HG03103 (cell line): ENCODE data around the gene BTG2.
A peak's percentile ranks its signal among the peaks of the same experiment; 100 is the strongest.

Source experiments
- ATAC-seq: cut with Tn5 transposase; IDR thresholded peaks from one replicate; pipeline ENCODE4 v1.9.1; 2021; ENCODE audit warnings: low read depth; ENCODE audit not compliant: unreplicated experiment

Gene BTG2

DNA sequence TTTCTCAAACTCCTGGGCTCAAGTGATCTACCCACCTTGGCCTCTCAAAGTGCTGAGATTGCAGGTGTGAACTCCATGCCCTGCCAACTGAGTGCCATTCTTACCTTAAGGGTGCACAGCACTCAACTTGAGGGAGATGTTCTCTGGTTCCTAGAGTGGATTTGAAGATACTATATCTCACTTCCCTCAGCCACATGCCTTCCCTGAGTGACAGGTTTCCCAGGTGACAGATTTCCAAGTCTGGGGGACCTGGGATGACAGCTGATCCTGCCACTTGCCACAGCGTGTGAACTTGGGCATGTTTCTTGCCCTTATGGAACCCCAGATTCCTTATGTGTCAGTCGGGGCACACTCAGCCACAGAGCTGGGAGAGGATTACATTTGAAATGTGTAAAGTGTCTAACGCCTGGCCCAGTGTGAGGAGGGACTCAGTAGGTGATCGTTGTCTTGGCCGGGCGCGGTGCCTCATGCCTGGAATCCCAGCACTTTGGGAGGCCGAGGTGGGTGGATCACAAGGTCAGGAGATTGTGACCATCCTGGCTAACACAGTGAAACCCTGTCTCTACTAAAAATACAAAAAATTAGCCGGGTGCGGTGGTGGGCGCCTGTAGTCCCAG lies 29.6 kb upstream of the BTG2 start:
- no peak for ATAC-seq

GRCh38 chr1:203276408-203276807 lies 28.9 kb upstream of the BTG2 start:
- no peak for ATAC-seq

- no peak for ATAC-seq
Observed at GRCh38 chr1:203276916-203277545, 28.3 kb upstream of the BTG2 start.

GRCh38 chr1:203278082-203278884 lies 27.0 kb upstream of the BTG2 start:
- ATAC-seq: no peak

- no peak for ATAC-seq
Observed at GRCh38 chr1:203278885-203279406, 26.4 kb upstream of the BTG2 start.

GRCh38 chr1:203280061-203280460 lies 25.3 kb upstream of the BTG2 start:
- ATAC-seq: no peak

DNA sequence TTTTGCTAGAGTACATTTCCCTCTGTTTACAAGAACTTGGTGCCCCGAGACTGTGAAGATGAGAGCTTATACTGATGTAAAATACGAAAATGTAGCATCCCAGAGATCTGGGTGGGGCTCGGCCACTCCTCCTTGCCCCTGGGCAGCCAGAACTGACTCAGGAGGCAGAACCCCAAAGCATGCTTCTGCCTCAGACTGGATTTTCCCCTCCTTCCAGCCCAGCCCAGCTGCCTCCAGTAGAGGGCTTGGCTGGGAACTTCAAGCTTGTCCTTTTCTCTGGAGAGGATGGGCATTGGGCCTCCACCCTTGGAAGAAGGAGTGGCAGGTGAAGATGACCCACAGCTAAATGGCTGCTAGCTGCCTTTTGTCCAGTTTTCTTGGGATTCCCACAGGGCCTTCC lies 24.3 kb upstream of the BTG2 start:
- no peak for ATAC-seq

DNA sequence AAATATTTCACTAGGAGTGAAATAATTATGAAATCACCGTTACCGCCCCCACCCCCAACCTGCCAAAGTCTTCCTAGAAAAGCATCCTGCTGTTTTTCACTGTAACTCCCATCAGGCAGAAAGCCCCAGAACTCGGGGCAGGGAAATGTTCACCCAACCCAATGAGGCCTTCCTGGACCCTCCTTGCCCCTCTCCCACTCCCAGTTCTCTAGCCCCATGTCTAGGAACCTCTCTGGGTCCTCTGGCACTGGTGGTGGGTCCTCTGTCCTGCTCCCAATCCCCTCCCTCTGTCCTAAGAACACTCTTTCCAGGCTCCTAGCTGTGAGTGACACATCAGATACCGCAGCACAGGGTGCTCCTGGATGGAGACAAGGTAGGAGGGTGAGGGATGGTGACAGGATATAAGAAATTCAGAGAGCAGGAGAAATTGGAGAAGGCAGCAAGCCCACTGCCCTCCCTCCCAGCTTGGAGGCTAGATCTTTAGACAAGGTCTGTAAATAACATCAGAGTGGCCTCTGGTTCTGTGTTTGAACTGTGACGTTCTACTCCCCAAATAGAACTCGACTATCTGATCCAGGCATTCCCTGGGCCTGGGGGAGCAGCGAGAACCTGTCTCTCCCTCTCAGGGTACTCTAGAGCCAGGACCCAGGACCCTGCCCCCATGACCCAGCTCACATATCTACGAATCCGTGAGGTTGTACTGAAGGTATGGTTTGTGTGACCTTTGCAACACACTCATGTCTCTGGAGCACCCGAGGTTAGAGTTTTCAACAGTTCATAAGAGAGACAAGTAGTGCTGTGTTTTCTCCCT lies 23.3 kb upstream of the BTG2 start:
- no peak for ATAC-seq

DNA sequence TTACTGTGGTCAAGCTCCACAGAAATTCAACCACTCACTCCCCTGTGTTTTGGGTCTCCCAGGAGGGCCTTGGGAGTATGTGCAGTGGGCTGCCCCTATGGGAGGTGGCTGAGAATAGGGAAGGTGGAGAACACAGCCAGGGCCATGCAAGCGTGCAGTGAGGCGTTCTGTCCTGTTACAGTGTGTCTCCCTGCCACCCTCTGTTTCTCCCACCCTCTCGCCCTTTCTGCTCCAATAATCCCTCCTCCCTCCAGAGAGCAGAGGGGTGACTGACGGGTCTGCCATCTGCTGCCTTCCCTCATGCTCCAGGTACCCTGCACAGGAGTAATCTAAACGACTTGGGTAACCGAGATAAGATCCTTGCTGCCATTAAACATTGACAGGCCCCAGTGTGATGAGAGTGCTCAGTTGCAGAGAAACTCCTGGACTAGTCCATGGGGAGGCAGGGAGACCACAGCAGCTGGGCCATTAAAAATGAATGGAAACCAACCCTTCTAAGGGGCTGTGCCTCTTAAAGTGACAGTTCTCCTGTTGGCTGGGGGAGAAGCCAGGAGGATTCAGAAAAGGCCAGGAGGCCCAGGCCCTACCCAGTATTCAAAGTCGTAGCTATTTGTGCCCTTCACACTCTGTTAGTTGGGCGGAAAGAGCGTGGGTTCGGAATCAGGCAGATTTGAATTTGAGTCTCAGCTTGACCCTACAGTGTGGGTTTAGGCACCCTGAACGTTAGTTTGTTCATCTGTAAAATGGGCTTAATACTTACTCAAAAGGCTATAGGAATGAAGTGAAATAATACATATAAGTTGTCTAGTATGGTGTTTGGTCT lies 22.4 kb upstream of the BTG2 start:
- no peak for ATAC-seq

- no peak for ATAC-seq
Observed at GRCh38 chr1:203283597-203283996, 21.7 kb upstream of the BTG2 start.

GRCh38 chr1:203284411-203285123 lies 20.8 kb upstream of the BTG2 start:
- no peak for ATAC-seq

GRCh38 chr1:203286161-203286984 lies 18.9 kb upstream of the BTG2 start:
- ATAC-seq: no peak

DNA sequence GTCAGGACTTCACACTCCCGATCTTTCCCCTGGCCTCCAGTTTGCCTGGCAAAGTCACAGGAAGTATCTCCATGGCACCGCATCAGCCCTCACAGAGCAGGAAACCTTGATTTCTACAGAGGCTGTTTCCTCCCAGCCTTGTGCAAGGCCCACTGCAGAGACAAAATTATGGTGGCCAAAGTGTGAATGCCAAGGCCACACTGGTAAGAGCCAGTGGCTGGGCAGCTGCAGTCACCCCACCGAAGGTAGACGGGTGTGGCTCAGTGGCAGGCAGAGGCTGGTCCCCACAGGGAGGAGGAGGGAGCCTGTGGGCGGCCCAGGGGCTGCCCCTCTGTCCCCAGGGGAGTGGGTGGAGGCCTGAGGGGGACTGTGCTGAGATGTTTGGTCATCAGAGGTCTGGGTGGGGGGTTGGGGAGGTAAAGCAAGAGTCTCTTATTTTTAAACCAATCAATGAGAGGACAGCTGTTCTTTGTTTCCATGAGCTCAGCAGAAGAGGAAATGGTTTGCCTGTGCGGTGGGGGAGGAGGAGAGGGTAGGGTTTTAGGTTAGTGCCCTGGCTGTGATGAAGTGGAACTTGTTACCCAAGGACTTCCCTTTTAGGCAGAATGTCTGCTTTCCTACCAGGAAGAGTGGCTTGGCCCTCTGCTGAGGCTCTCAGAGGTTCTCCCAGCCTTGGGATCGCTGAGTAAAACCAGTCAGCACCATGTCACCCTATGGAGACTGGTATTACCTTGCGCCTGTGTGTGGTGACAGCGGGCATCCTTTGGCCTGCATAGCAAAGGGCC lies 18.0 kb upstream of the BTG2 start:
- ATAC-seq: peak; percentile 37

- ATAC-seq: no peak
Observed at GRCh38 chr1:203287898-203288297, 17.4 kb upstream of the BTG2 start.

GRCh38 chr1:203288400-203288799 lies 16.9 kb upstream of the BTG2 start:
- no peak for ATAC-seq

DNA sequence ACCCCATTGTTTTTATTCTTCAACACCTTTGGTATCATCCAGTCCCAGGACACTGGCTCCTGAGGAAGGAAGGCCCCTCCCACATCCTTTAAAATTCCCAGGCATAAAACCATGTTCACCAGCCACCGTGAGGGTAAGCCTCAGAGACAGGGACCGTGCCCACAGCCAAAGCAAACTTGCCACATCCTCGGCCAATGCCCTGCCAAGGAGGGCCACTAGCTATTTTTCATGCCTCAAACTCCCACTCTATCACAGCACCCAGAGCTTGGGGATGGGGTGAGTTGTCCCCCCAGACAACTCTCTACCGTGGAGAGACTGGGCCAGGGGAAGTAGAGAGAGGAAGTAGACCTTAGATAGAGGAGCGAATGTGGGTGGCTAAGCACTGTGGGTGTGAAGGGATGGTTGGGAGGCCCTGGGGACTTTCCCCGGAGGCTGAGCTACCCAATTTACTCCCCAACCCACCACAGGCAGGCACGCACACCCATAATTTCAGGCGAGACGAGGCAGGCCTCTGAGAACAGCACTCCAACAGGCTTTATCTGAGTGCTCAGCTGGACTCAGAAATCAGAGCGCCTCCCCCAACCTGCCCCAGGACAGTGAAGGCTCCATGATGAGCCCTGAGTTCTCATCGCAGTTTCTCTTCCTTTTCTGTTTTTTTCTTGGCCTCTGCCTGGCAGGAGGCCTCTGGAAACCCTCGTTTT lies 15.9 kb upstream of the BTG2 start:
- peak; percentile 50 for ATAC-seq

- no peak for ATAC-seq
Observed at GRCh38 chr1:203289982-203290260, 15.4 kb upstream of the BTG2 start.
